ENCODE results near the gene AGBL3.

Gene AGBL3

DNA sequence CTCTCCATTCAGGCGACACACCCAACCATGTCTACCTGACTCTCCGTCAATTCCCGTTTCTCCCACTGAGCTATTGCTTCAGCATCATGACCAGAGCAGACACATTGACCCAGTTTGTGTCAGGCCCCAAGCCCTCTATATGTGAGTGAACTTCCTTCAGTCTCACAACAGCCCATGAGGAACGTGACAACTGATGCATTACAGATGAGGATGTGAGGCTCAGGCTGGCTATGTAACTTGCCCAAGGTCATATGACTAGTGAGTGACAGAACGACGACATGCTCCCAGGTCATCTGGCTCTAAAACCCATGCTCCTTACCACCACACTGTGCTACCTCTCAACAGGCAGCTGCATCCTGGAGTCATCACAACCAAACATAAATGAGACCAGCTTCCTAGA is 165.2 kb downstream of the AGBL3 start:
- Histone ChIP-seq H3K27ac (ENCODE audit: low read depth, low read length) (no peak overlapping the region), H3K27me3 (ENCODE audit: control insufficient read depth in 1 of 2, insufficient read depth in 2 of 2, low read length in 2 of 2) (no peaks in the 10 kb centered on the region), H3K9me3 (ENCODE audit: low read length) (no peaks in the 10 kb centered on the region), H3K4me1 (ENCODE audit: insufficient read depth, low read length) (peaks cover 13% of the 10 kb centered on the region), H3K9ac (ENCODE audit: low read length) (no peak overlapping the region), H3K4me3 (ENCODE audit: low read depth in 1 of 2, low read length in 2 of 2) (no peak overlapping the region), H3K36me3 (ENCODE audit: insufficient read depth, low read length) (no peaks in the 10 kb centered on the region)

DNA sequence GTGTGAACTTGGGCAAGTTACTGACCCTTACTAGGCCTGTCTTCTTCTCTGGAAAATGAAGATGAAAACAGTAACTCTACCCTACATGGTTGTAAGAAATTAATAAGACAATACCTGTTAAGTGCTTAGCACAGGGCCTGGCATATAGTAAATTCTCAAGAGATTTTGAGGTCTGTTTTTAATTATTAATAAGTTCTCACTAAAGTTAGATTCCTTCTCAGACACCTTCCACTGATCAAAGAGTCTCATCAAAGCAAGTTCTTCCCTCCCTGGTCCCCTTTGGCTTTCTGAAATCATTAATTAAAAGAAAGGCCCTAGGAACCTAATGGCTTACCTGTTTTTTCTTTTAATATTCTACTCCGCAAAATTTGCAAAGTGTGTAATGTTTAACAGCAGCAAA is 166.1 kb downstream of the AGBL3 start:
- no peaks in the 10 kb centered on the region for H3K27me3 ChIP-seq (ENCODE audit: control insufficient read depth in 1 of 2, insufficient read depth in 2 of 2, low read length in 2 of 2)
- no peak overlapping the region for H3K9ac ChIP-seq (ENCODE audit: low read length)
- no peak overlapping the region for H3K27ac ChIP-seq (ENCODE audit: low read depth, low read length)
- peaks cover 8% of the 10 kb centered on the region for H3K4me1 ChIP-seq (ENCODE audit: insufficient read depth, low read length)
- no peak overlapping the region for H3K4me3 ChIP-seq (ENCODE audit: low read depth in 1 of 2, low read length in 2 of 2)
- H3K9me3 ChIP-seq (ENCODE audit: low read length): no peaks in the 10 kb centered on the region
- no peaks in the 10 kb centered on the region for H3K36me3 ChIP-seq (ENCODE audit: insufficient read depth, low read length)

DNA sequence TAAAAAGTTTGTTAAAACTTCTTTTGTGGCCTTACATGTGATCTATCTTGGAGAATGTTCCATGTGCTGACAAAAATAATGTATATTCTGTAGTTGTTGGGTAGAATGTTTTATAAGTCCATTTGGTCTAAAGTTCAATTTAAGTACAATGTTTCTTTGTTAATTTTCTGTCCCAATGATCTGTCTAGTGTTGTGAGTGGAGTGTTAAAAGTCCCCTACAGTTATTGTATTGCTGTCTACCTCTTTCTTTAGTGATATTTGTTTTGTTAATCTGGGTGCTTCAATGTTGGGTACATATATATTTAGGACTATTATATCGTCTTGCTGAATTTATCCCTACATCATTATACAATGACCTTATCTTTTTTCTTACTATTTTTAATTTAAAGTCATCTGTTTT is 168.4 kb downstream of the AGBL3 start:
- peaks cover 6% of the 10 kb centered on the region for H3K4me1 ChIP-seq (ENCODE audit: insufficient read depth, low read length)
- H3K36me3 ChIP-seq (ENCODE audit: insufficient read depth, low read length): no peaks in the 10 kb centered on the region
- no peaks in the 10 kb centered on the region for H3K27me3 ChIP-seq (ENCODE audit: control insufficient read depth in 1 of 2, insufficient read depth in 2 of 2, low read length in 2 of 2)
- H3K4me3 ChIP-seq (ENCODE audit: low read depth in 1 of 2, low read length in 2 of 2): no peak overlapping the region
- no peaks in the 10 kb centered on the region for H3K9me3 ChIP-seq (ENCODE audit: low read length)
- no peak overlapping the region for H3K9ac ChIP-seq (ENCODE audit: low read length)
- H3K27ac ChIP-seq (ENCODE audit: low read depth, low read length): no peak overlapping the region

DNA sequence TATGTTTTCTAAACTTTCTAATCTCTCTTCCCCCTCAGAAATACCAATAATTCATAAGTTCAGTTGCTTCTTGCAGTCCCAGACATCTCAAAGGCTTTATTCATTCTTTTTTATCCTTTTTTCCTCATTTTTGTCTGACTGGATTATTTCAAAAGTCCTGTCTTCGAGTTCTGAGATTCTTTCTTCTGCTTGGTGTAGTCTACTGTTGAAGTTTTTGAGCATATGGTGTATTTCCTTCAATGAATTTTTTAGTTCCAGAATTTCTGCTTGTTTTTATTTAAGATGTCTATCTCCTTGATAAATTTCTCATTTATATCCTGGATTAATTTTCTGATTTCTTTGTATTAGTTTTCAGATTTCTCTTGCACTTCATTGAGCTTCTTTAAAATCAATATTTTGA is 170.0 kb downstream of the AGBL3 start:
- no peak overlapping the region for H3K27ac ChIP-seq (ENCODE audit: low read depth, low read length)
- H3K36me3 ChIP-seq (ENCODE audit: insufficient read depth, low read length): no peaks in the 10 kb centered on the region
- no peak overlapping the region for H3K4me3 ChIP-seq (ENCODE audit: low read depth in 1 of 2, low read length in 2 of 2)
- no peaks in the 10 kb centered on the region for H3K9me3 ChIP-seq (ENCODE audit: low read length)
- H3K27me3 ChIP-seq (ENCODE audit: control insufficient read depth in 1 of 2, insufficient read depth in 2 of 2, low read length in 2 of 2): no peaks in the 10 kb centered on the region
- no peak overlapping the region for H3K9ac ChIP-seq (ENCODE audit: low read length)
- peaks cover 17% of the 10 kb centered on the region for H3K4me1 ChIP-seq (ENCODE audit: insufficient read depth, low read length)

DNA sequence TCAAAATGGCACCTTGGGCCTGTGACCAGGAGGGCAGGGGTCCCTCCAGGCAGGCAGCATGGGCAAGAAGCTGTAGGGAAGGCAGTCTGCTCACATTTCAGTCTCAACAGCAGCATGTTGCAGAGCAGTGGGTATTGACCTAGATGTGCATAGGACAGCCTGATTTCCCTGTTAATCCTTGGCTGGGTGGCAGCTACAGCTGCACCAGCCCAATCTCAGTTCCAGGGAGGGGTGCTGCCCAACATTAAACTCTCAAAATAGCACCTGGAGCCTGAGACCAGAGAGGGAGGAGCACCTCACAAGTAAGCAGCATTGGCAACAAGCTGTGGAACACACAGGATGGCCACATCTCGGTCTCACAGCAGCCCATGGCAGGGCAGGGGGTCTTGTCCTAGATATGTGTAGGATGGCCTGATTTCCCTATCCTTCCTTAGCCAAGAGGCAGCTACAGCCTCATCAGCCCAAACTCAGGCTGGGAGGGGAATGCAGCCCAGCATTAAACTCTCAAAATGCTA is 171.9 kb downstream of the AGBL3 start:
- Histone ChIP-seq H3K4me3 (ENCODE audit: low read depth in 1 of 2, low read length in 2 of 2) (no peak overlapping the region), H3K27me3 (ENCODE audit: control insufficient read depth in 1 of 2, insufficient read depth in 2 of 2, low read length in 2 of 2) (no peaks in the 10 kb centered on the region), H3K9me3 (ENCODE audit: low read length) (no peaks in the 10 kb centered on the region), H3K9ac (ENCODE audit: low read length) (no peak overlapping the region), H3K27ac (ENCODE audit: low read depth, low read length) (no peak overlapping the region), H3K4me1 (ENCODE audit: insufficient read depth, low read length) (peaks cover 23% of the 10 kb centered on the region), H3K36me3 (ENCODE audit: insufficient read depth, low read length) (peaks cover 5% of the 10 kb centered on the region)

DNA sequence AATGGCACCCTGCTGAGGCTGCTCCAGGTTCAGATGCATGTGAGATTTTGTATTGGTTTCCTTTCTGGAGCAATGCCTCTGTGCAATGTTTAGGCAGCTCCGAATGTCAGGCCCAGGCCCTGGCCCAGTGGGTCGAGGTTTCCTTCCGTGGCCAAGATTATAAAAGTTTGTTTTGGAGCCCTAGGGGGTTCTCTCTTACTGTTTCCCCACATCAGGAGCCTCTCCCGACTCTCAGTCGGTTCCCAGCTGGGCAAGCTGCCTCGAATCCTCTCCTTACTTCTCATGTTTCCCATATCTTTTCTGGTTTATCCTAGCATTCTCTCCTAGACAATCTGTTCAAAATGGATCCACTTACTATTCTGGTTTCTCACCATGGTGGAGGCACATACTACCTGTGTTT is 172.6 kb downstream of the AGBL3 start:
- Histone ChIP-seq H3K9me3 (ENCODE audit: low read length) (no peaks in the 10 kb centered on the region), H3K27me3 (ENCODE audit: control insufficient read depth in 1 of 2, insufficient read depth in 2 of 2, low read length in 2 of 2) (no peaks in the 10 kb centered on the region), H3K36me3 (ENCODE audit: insufficient read depth, low read length) (peaks cover 7% of the 10 kb centered on the region), H3K9ac (ENCODE audit: low read length) (no peak overlapping the region), H3K4me1 (ENCODE audit: insufficient read depth, low read length) (peaks cover 23% of the 10 kb centered on the region), H3K27ac (ENCODE audit: low read depth, low read length) (no peak overlapping the region), H3K4me3 (ENCODE audit: low read depth in 1 of 2, low read length in 2 of 2) (no peak overlapping the region)

DNA sequence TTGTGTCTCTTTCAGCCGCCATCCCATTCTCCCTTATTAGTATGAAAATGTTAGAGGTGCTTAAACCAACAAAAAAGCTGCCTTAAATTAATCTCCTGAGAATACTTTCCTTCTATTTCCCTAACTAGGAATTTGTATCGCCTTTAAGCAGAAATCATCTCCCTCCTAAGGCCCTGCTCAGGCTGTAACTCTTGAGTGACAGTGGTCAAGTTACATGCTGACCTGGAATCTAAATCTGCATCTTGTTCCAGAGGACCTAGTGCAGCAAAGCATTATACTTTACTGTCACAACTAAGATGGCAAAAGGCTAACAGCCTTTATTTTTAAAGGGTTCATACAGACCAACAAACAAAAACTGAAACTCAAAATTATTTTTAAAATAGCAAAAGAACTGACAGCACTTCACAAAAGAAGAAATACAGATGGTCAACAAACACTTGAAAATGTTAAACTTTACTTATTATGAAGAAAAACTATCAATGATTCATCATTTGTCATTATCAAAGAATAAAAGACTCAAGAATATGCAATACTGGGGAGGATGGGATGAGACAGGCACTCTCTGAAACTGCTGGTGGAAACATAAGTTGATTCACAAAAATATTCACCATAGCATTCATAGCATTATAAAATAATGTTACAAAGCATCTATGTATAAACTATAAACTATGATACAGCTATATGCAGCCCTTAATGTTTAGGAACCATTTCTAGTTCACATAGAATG is 173.2 kb downstream of the AGBL3 start:
- H3K4me1 ChIP-seq (ENCODE audit: insufficient read depth, low read length): peaks cover 23% of the 10 kb centered on the region
- H3K36me3 ChIP-seq (ENCODE audit: insufficient read depth, low read length): peaks cover 11% of the 10 kb centered on the region
- H3K9me3 ChIP-seq (ENCODE audit: low read length): no peaks in the 10 kb centered on the region
- H3K27ac ChIP-seq (ENCODE audit: low read depth, low read length): no peak overlapping the region
- no peak overlapping the region for H3K9ac ChIP-seq (ENCODE audit: low read length)
- no peaks in the 10 kb centered on the region for H3K27me3 ChIP-seq (ENCODE audit: control insufficient read depth in 1 of 2, insufficient read depth in 2 of 2, low read length in 2 of 2)
- no peak overlapping the region for H3K4me3 ChIP-seq (ENCODE audit: low read depth in 1 of 2, low read length in 2 of 2)

DNA sequence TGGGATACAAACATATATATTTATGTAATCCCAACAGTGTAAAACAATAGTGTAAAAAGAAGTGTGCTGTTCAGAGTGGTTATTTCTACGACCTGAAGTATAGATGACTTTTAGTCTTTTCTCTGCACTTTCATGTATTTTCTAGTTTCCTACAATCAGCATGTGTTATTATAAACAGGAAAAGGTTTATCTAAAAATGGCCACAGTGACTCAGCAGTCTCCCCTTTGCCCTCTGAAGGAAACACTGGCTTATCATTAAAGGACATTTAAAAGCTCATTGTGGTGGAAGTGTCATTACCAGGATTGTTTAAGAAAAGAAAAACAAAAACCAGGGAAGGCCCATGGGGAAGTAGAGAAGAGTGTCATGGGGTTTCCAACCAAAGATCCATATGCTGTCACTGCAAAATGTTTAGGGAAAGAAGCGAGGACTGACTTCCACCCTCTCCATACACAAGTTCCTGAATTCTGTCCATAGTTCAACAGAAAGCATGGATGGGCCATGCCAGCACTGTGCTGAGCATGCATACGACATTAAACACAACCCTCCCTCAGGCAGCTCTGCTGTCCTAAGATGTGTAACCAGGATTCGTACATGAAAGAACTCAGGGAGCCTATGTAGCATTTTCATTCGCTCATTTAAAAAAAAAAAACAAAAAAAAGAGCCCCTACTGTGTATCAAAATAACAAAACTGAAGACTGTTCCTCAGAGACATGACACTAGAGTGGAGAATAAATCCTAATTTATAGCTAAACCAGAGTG is 174.0 kb downstream of the AGBL3 start:
- H3K4me3 ChIP-seq (ENCODE audit: low read depth in 1 of 2, low read length in 2 of 2): no peak overlapping the region
- H3K9ac ChIP-seq (ENCODE audit: low read length): no peak overlapping the region
- peaks cover 17% of the 10 kb centered on the region for H3K36me3 ChIP-seq (ENCODE audit: insufficient read depth, low read length)
- H3K9me3 ChIP-seq (ENCODE audit: low read length): no peaks in the 10 kb centered on the region
- H3K27me3 ChIP-seq (ENCODE audit: control insufficient read depth in 1 of 2, insufficient read depth in 2 of 2, low read length in 2 of 2): no peaks in the 10 kb centered on the region
- no peak overlapping the region for H3K27ac ChIP-seq (ENCODE audit: low read depth, low read length)
- peaks cover 23% of the 10 kb centered on the region for H3K4me1 ChIP-seq (ENCODE audit: insufficient read depth, low read length)

DNA sequence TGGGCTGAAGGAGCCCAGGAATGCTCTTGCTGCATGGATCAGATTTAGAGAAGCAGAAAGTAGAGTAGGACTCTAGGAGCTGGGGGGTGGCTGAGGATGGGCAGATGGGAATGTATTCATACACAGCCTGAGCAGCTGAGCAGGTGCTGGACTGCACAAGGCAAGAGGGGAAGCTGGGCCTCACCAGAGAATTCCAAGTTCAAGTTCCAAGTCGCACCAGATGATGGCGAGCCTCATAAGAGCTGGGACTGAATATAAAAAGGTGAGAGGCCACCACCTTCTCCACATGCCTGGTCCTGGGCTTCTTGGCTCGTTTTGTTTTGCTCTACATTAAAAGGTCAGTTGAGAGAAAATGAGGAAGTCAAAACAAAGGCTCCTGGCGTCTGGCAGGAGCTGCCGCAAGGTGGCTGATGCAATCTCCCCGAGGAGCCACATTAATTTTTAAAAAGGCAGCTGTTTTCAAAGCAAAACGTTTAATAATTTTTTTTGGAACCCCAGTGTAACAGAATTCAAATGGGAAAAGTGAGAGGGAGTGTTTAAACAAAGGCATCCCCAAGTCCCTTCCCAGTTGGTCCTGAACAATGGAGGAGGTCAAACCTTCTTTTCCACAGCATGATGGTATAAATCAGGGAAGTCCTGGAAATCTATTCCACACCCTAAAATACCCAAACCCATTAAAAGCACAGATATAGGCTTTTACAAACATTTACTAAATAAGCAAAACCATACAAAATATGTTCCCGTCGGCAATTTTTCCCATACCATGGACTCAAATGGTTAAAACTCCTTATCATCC is 174.7 kb downstream of the AGBL3 start:
- H3K9me3 ChIP-seq (ENCODE audit: low read length): no peaks in the 10 kb centered on the region
- H3K9ac ChIP-seq (ENCODE audit: low read length): no peak overlapping the region
- peaks cover 25% of the 10 kb centered on the region for H3K36me3 ChIP-seq (ENCODE audit: insufficient read depth, low read length)

DNA sequence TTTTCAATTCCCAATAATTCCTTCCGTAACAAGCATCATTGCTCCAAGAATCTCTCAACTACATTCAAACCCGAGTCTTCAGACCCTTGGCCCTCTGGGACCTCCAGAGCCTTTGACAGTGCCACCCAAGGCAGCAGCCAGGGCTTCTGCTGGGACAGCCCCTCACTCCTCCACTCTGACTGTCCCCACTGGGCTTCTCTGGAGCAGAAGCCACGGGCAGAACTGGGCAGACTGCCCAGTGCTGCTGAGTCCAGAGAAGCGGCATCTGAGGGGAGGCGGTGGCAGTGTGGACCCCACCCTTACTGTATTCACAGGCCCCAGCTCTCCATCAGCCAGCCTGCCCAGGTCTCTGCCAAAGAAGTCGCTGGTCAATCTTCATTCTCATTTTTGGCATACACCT is 175.4 kb downstream of the AGBL3 start:
- H3K9ac ChIP-seq (ENCODE audit: low read length): no peak overlapping the region
- no peak overlapping the region for H3K27ac ChIP-seq (ENCODE audit: low read depth, low read length)
- H3K4me1 ChIP-seq (ENCODE audit: insufficient read depth, low read length): peaks cover 23% of the 10 kb centered on the region
- H3K27me3 ChIP-seq (ENCODE audit: control insufficient read depth in 1 of 2, insufficient read depth in 2 of 2, low read length in 2 of 2): no peaks in the 10 kb centered on the region
- H3K36me3 ChIP-seq (ENCODE audit: insufficient read depth, low read length): peaks cover 30% of the 10 kb centered on the region
- no peaks in the 10 kb centered on the region for H3K9me3 ChIP-seq (ENCODE audit: low read length)
- H3K4me3 ChIP-seq (ENCODE audit: low read depth in 1 of 2, low read length in 2 of 2): no peak overlapping the region

More for the DNA sequence above, 174.7 kb downstream of the AGBL3 start:
- Histone ChIP-seq H3K27me3 (ENCODE audit: control insufficient read depth in 1 of 2, insufficient read depth in 2 of 2, low read length in 2 of 2) (no peaks in the 10 kb centered on the region), H3K27ac (ENCODE audit: low read depth, low read length) (peak overlapping the region; percentile 15), H3K4me3 (ENCODE audit: low read depth in 1 of 2, low read length in 2 of 2) (no peak overlapping the region), H3K4me1 (ENCODE audit: insufficient read depth, low read length) (peaks cover 23% of the 10 kb centered on the region)

DNA sequence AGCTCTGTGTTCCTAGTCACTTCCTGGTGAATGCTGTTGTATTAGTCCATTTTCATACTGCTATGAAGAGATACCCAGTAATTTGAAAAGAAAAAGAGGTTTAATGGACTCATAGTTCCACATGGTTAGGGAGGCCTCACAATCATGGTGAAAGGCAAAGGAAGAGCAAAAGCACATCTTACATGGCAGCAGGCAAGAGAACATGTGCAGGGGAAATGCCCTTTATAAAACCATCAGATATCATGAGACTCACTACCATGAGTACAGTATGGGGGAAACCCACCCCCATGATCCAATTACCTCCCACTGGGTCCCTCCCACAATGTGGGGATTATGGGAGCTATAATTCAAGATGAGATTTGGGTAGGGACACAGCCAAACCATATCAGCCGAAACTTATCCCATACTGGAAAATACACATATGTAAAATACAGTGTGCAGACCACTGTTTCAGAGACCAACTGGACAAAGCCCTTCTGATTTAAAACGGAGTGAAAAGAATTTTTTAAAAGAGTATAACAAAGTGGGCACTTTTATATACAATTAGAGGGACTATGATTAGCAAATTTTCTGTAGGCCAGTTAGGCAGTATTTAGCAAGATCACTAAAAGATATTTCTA is 176.2 kb downstream of the AGBL3 start:
- Histone ChIP-seq H3K9me3 (ENCODE audit: low read length) (no peaks in the 10 kb centered on the region), H3K27ac (ENCODE audit: low read depth, low read length) (no peak overlapping the region), H3K9ac (ENCODE audit: low read length) (no peak overlapping the region), H3K36me3 (ENCODE audit: insufficient read depth, low read length) (peaks cover 39% of the 10 kb centered on the region), H3K4me1 (ENCODE audit: insufficient read depth, low read length) (peaks cover 24% of the 10 kb centered on the region), H3K4me3 (ENCODE audit: low read depth in 1 of 2, low read length in 2 of 2) (no peak overlapping the region), H3K27me3 (ENCODE audit: control insufficient read depth in 1 of 2, insufficient read depth in 2 of 2, low read length in 2 of 2) (no peaks in the 10 kb centered on the region)

Measured in muscle layer of colon (tissue), 2 donors.